Loucy (cell line): ENCODE data around the gene SERPINB1.

Source experiments
- H2AFZ ChIP-seq: fragments of 200-600 bp; sonication (generic); 2 replicates; pipeline ENCODE4 v1.6.0; 2016; ENCODE audit warnings: antibody characterized with exemption, mild to moderate bottlenecking, low read length, moderate library complexity
- H3F3A ChIP-seq: fragments of 200-600 bp; 2 replicates; pipeline ENCODE4 v1.6.0; 2016; ENCODE audit warnings: antibody characterized with exemption, low read depth, mild to moderate bottlenecking
- H3K27me3 ChIP-seq: fragments of 200-600 bp; sonication (generic); 2 replicates; pipeline ENCODE4 v1.6.1; 2014; ENCODE audit warnings: low read length, mild to moderate bottlenecking; ENCODE audit not compliant: insufficient read depth, poor library complexity, severe bottlenecking
- H3K36me3 ChIP-seq: fragments of 200-600 bp; sonication (generic); 2 replicates; pipeline ENCODE4 v1.6.1; 2016; ENCODE audit warnings: low read length; ENCODE audit not compliant: insufficient read depth
- H3K4me1 ChIP-seq: fragments of 200-600 bp; sonication (generic); 2 replicates; pipeline ENCODE4 v1.5.1; 2014; ENCODE audit warnings: low read length, mild to moderate bottlenecking; ENCODE audit not compliant: insufficient read depth, poor library complexity, severe bottlenecking
- H3K4me2 ChIP-seq: fragments of 200-600 bp; sonication (generic); 2 replicates; pipeline ENCODE4 v1.6.0; 2014; ENCODE audit warnings: antibody characterized with exemption, low read length, low read depth, mild to moderate bottlenecking; ENCODE audit not compliant: poor library complexity, severe bottlenecking
- H3K4me3 ChIP-seq: fragments of 200-600 bp; sonication (generic); 2 replicates; pipeline ENCODE4 v1.5.1; 2014; ENCODE audit warnings: low read length, mild to moderate bottlenecking, mixed read lengths; ENCODE audit not compliant: poor library complexity, severe bottlenecking
- H3K79me2 ChIP-seq: fragments of 200-600 bp; sonication (generic); 2 replicates; pipeline ENCODE4 v1.6.1; 2014; ENCODE audit warnings: low read length; ENCODE audit not compliant: insufficient read depth
- H3K9ac ChIP-seq: fragments of 200-600 bp; sonication (generic); 2 replicates; pipeline ENCODE4 v1.6.0; 2014; ENCODE audit warnings: mild to moderate bottlenecking, low read depth, low read length, moderate library complexity; ENCODE audit not compliant: poor library complexity, severe bottlenecking
- H3K9me2 ChIP-seq: fragments of 200-600 bp; sonication (generic); replicated peaks from 2 replicates; pipeline ENCODE4 v1.6.1; 2016; ENCODE audit warnings: low read depth, low read length, mixed read lengths
- H3K9me3 ChIP-seq: fragments of 200-600 bp; sonication (generic); 2 replicates; pipeline ENCODE4 v1.6.1; 2014; ENCODE audit warnings: mild to moderate bottlenecking, antibody characterized with exemption, low read length, low read depth; ENCODE audit not compliant: insufficient read depth
- H4K20me1 ChIP-seq: fragments of 200-600 bp; sonication (generic); 2 replicates; pipeline ENCODE4 v1.6.0; 2014; ENCODE audit warnings: antibody characterized with exemption, low read length, mild to moderate bottlenecking; ENCODE audit not compliant: insufficient read depth, poor library complexity, severe bottlenecking
- CTCF ChIP-seq: fragments of 200-600 bp; sonication (generic); conservative IDR thresholded peaks from 2 replicates; pipeline ENCODE4 v1.5.1; 2014; ENCODE audit warnings: mild to moderate bottlenecking, antibody characterized with exemption, low read length
- EZH2phosphoT487 ChIP-seq: fragments of 200-600 bp; IDR thresholded peaks from 2 replicates; pipeline ENCODE4 v1.6.1; 2018; ENCODE audit warnings: antibody characterized with exemption, mild to moderate bottlenecking, moderate library complexity, borderline replicate concordance

Gene SERPINB1

DNA sequence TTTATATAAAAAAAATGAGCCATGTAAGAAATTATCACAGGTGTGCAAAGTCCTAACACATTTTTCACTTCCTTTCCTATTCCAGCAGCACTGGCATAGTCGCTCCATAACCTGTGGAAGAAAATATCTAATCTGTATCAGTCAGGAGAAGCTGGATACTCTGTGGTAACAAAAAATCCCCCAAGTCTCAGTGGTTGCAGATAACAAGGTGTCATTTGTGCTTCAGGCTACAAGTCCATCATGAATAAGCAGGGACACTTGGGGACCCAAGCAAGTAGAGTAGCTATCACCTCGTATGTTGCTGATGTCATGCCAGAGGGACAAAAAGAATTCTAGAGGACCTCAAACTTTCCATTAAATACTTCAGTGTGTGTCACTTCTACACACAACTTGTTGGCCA is 30.3 kb upstream of the SERPINB1 start:
- H4K20me1 ChIP-seq = no peaks in the 10 kb centered on the region
- no peak overlapping the region for H3K4me2 ChIP-seq
- TF ChIP-seq CTCF (no peak), EZH2phosphoT487 (no peak)
- H2AFZ ChIP-seq = no peak overlapping the region
- no peaks in the 10 kb centered on the region for H3F3A ChIP-seq
- H3K27me3 ChIP-seq = no peaks in the 10 kb centered on the region
- no peaks in the 10 kb centered on the region for H3K9me2 ChIP-seq
- H3K4me1 ChIP-seq = no peaks in the 10 kb centered on the region
- H3K9ac ChIP-seq = no peak overlapping the region
- H3K9me3 ChIP-seq = no peaks in the 10 kb centered on the region
- H3K36me3 ChIP-seq = no peaks in the 10 kb centered on the region
- H3K79me2 ChIP-seq = no peaks in the 10 kb centered on the region
- no peak overlapping the region for H3K4me3 ChIP-seq

DNA sequence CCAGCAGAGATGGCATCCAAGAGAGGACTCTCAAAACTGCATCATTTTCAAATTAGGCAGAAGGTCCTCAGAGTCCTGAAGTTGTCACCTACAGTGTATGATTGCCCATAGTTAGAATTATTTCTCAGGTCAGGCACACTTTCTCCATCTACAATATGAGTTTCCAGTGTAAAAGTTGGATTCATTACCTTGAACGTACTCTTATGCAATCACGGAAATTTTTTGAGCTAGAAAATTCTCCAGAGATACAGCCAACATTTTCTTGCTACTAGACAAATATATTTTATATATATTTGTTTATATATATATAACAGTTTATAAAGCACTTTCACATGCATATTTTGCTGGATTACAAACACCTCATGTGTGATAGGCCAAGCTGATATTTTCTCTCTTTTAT is 29.4 kb upstream of the SERPINB1 start:
- Histone ChIP-seq H3K4me3 (no peak overlapping the region), H2AFZ (no peak overlapping the region), H3K9ac (no peak overlapping the region), H3K4me2 (no peak overlapping the region), H3K9me2 (no peaks in the 10 kb centered on the region), H3K9me3 (no peaks in the 10 kb centered on the region), H3K27me3 (no peaks in the 10 kb centered on the region), H4K20me1 (no peaks in the 10 kb centered on the region), H3F3A (no peaks in the 10 kb centered on the region), H3K4me1 (no peaks in the 10 kb centered on the region), H3K79me2 (no peaks in the 10 kb centered on the region), H3K36me3 (no peaks in the 10 kb centered on the region)
- TF ChIP-seq CTCF = no peak
- TF ChIP-seq EZH2phosphoT487 = no peak

GRCh38 chr6:2870046-2870636 is 28.5 kb upstream of the SERPINB1 start:
- Histone ChIP-seq H3K9ac (no peak overlapping the region), H3K4me1 (no peaks in the 10 kb centered on the region)
- TF ChIP-seq EZH2phosphoT487 (no peak), CTCF (no peak)

More at GRCh38 chr6:2870046-2870636, 28.5 kb upstream of the SERPINB1 start:
- Histone ChIP-seq H3K79me2 (no peaks in the 10 kb centered on the region), H3K9me2 (no peaks in the 10 kb centered on the region), H3K36me3 (no peaks in the 10 kb centered on the region), H3K4me3 (no peak overlapping the region), H3K27me3 (no peaks in the 10 kb centered on the region), H3F3A (no peaks in the 10 kb centered on the region), H3K9me3 (no peaks in the 10 kb centered on the region), H2AFZ (no peak overlapping the region), H3K4me2 (no peak overlapping the region), H4K20me1 (no peaks in the 10 kb centered on the region)
